Prostate gland (tissue), 2 donors: ENCODE data around the gene PTPMT1. TPM values are rescaled to one million over a fixed set of nuclear protein-coding genes. Genes with fewer than 3 reads are reported as not detected.

ENCODE experiments used
- DNase-seq: peaks from one replicate; pipeline ENCODE4 v3.0.0-alpha.2; 2019; ENCODE audit warnings: low spot score
- H3K27ac ChIP-seq, 2 donors: fragments of 200-600 bp; sonication (generic); 2 replicates each; pipeline ENCODE4 v1.5.1; 2017 to 2019
- H3K27me3 ChIP-seq: fragments of 200-600 bp; sonication (generic); replicated peaks from 2 replicates; pipeline ENCODE4 v1.5.1; 2019; ENCODE audit not compliant: insufficient read depth
- H3K36me3 ChIP-seq, 2 donors: fragments of 200-600 bp; sonication (generic); 1 replicate in 1 of 2; 2 replicates in 1 of 2; pipeline versions ENCODE4 v1.5.1 to v1.8.1; 2017 to 2019
- H3K4me1 ChIP-seq: fragments of 200-600 bp; sonication (generic); replicated peaks from 2 replicates; pipeline ENCODE4 v1.5.1; 2019
- H3K4me3 ChIP-seq, 2 donors: fragments of 200-600 bp; sonication (generic); 2 replicates each; pipeline ENCODE4 v1.5.1; 2017 to 2019
- H3K9me3 ChIP-seq: fragments of 200-600 bp; sonication (generic); 2 replicates; pipeline ENCODE4 v1.5.1; 2017
- CTCF ChIP-seq, 4 experiments: fragments of 200-600 bp in 2 of 4; fragments of 450-650 bp in 2 of 4; sonication (generic) in 2 of 4; IDR thresholded peaks; 1 replicate in 3 of 4; 2 replicates in 1 of 4; pipeline ENCODE4 v1.5.1; 2016 to 2019; ENCODE audit warnings: antibody characterized with exemption in 4 of 4, mild to moderate bottlenecking in 2 of 4, moderate library complexity in 2 of 4
- POLR2A ChIP-seq: fragments of 450-650 bp; IDR thresholded peaks from one replicate; pipeline ENCODE4 v1.6.1; 2016; ENCODE audit warnings: antibody characterized with exemption, mild to moderate bottlenecking
- POLR2AphosphoS5 ChIP-seq: sonication (generic); formaldehyde crosslinking; IDR thresholded peaks from one replicate; pipeline ENCODE4 v1.6.1; 2017; ENCODE audit warnings: antibody characterized with exemption
- WGBS: methylation state at CpG from one replicate; pipeline ENCODE4 v1.1.5; 2018; 5-methylcytosine and 5-hydroxymethylcytosine counted together
- intact Hi-C: fragments of 100-400 bp; cut with DNase I; formaldehyde crosslinking; loops from one replicate; pipeline ENCODE4 v1.14.2; 2022
- small RNA-seq, 2 donors: library from RNA; depleted of rRNA; stranded (forward); fragments of <200 nt; gene quantifications; one replicate each; pipeline ENCODE3, GENCODE V24; 2016
- total RNA-seq, 2 donors: library from RNA; depleted of rRNA; stranded (reverse); fragments of >200 nt; gene quantifications; one replicate each; pipeline ENCODE4 v1.1.0, GENCODE V29; 2016

Gene PTPMT1
- total RNA-seq, 2 donors from 2014 or later: 153 to 184 TPM

GRCh38 chr11:47616726-47617416 is 51.5 kb downstream of the PTPMT1 start:
- WGBS: 84% methylated on average over 10 of the region's 10 CpGs
- no peaks in the 10 kb centered on the region for H3K36me3 ChIP-seq
- intact Hi-C loops: no loop called here

GRCh38 chr11:47617417-47617809 is 52.0 kb downstream of the PTPMT1 start:
- DNase-seq: no peak
- TF ChIP-seq POLR2A (no peak), CTCF (IDR thresholded peaks at IDR 0.05) (no peak), POLR2AphosphoS5 (no peak)
- Histone ChIP-seq H3K36me3 (no peaks in the 10 kb centered on the region), H3K4me1 (no peaks in the 10 kb centered on the region), H3K4me3 (no peak overlapping the region), H3K9me3 (no peaks in the 10 kb centered on the region), H3K27ac (no peak overlapping the region), H3K27me3 (no peaks in the 10 kb centered on the region)
- WGBS: 38% methylated on average over 3 of the region's 3 CpGs
- intact Hi-C loops: no loop called here

More at GRCh38 chr11:47616726-47617416, 51.5 kb downstream of the PTPMT1 start:
- DNase-seq: no peak
- H3K4me1 ChIP-seq: no peaks in the 10 kb centered on the region
- no peak overlapping the region for H3K27ac ChIP-seq
- H3K27me3 ChIP-seq: no peaks in the 10 kb centered on the region
- H3K4me3 ChIP-seq: no peak overlapping the region
- peak in 2 of 4 experiments; percentile 41 to 45 for TF ChIP-seq CTCF (IDR thresholded peaks at IDR 0.05)
- no peak for TF ChIP-seq POLR2AphosphoS5
- no peak for TF ChIP-seq POLR2A
- H3K9me3 ChIP-seq: no peaks in the 10 kb centered on the region

- H3K9me3 ChIP-seq: no peaks in the 10 kb centered on the region
- H3K27me3 ChIP-seq: no peaks in the 10 kb centered on the region
- no peak overlapping the region for H3K27ac ChIP-seq
- intact Hi-C loops: no loop called here
- TF ChIP-seq POLR2A: no peak
- TF ChIP-seq CTCF (IDR thresholded peaks at IDR 0.05): no peak
- no peak for TF ChIP-seq POLR2AphosphoS5
- H3K36me3 ChIP-seq: peaks cover 0 to 9% of the 10 kb centered on the region in 2 donors
- no peak for DNase-seq
- no peaks in the 10 kb centered on the region for H3K4me1 ChIP-seq
- 90% methylated on average over 2 of the region's 2 CpGs for WGBS
- no peak overlapping the region for H3K4me3 ChIP-seq
Observed at GRCh38 chr11:47620836-47621378, 55.5 kb downstream of the PTPMT1 start.

Small RNA genes lying within 50 kb of the gene (small RNA-seq; reads per million reads assigned to genes)
- gene RN7SL652P (0 reads per million in 2 donors), gene RNU5E-10P (0 reads per million in 2 donors)

Other genes starting within 250 kb of the PTPMT1 start
- gene MYBPC3, start 212.9 kb upstream of the PTPMT1 start, total RNA-seq: under 1 TPM in 1 of 2 donors, not detected in 1; 0.91 TPM
- gene SPI1, start 187.1 kb upstream of the PTPMT1 start, total RNA-seq: 10 to 100 TPM in 1 of 2 donors, 1 to 10 TPM in 1; 6.8 to 13.4 TPM
- 10 to 100 TPM; 53.1 to 93.7 TPM for gene SLC39A13, start 157.0 kb upstream of the PTPMT1 start, total RNA-seq
- 100 to 1,000 TPM in 1 of 2 donors, 10 to 100 TPM in 1; 99.2 to 133 TPM for gene PSMC3, start 139.2 kb upstream of the PTPMT1 start, total RNA-seq
- 1 to 10 TPM in 1 of 2 donors, not detected in 1; 1.3 TPM for gene RAPSN, start 116.5 kb upstream of the PTPMT1 start, total RNA-seq
- gene CELF1, start 12.5 kb upstream of the PTPMT1 start, total RNA-seq: 100 to 1,000 TPM in 1 of 2 donors, 10 to 100 TPM in 1; 68.9 to 134 TPM
- 10 to 100 TPM; 26.8 to 30.6 TPM for gene KBTBD4, start 13.4 kb downstream of the PTPMT1 start, total RNA-seq
- 10 to 100 TPM; 69.6 to 77.7 TPM for gene NDUFS3, start 13.5 kb downstream of the PTPMT1 start, total RNA-seq
- not detected for gene FAM180B, start 21.1 kb downstream of the PTPMT1 start, total RNA-seq
- gene C1QTNF4, start 28.8 kb downstream of the PTPMT1 start, total RNA-seq: 10 to 100 TPM in 1 of 2 donors, 1 to 10 TPM in 1; 2.1 to 13.0 TPM
- gene MTCH2, start 77.0 kb downstream of the PTPMT1 start, total RNA-seq: 10 to 100 TPM; 48.4 to 56.8 TPM
- gene AGBL2, start 149.8 kb downstream of the PTPMT1 start, total RNA-seq: 1 to 10 TPM; 3.6 to 4.4 TPM
- 100 to 1,000 TPM in 1 of 2 donors, 10 to 100 TPM in 1; 73.5 to 148 TPM for gene FNBP4, start 201.7 kb downstream of the PTPMT1 start, total RNA-seq